SK-N-SH (cell line): ENCODE results near the gene GRIP1. TPM values are rescaled to one million over a fixed set of nuclear protein-coding genes. Genes with fewer than 3 reads are reported as not detected.

Experiments used
- CTCF ChIA-PET: fragments of 300-600, 350-600 bp; formaldehyde crosslinking; extraction: SDS; loops from one replicate; lab custom pipeline; 2021; lab: Yijun Ruan, JAX
- POLR2A ChIA-PET: fragments of 350-600 bp; sonication (Branson Sonifier 250); formaldehyde crosslinking; extraction: SDS; loops from one replicate; lab custom pipeline; 2020; ENCODE audit warnings: antibody characterized with exemption, inconsistent platforms; lab: Yijun Ruan, JAX
- DNase-seq: peaks from one replicate; pipeline ENCODE4 v3.0.0; 2012
- H2AFZ ChIP-seq: fragments of 200-600 bp; sonication (generic); 2 replicates; pipeline ENCODE4 v1.8.1; 2016; ENCODE audit warnings: antibody characterized with exemption, mild to moderate bottlenecking, low read depth
- H3F3A ChIP-seq: fragments of 200-600 bp; sonication (generic); replicated peaks from 2 replicates; pipeline ENCODE3; 2016; ENCODE audit warnings: antibody characterized with exemption, mild to moderate bottlenecking; ENCODE audit not compliant: insufficient read depth
- H3K27ac ChIP-seq, 2 experiments: fragments of 200-500 bp in 1 of 2; fragments of 200-600 bp in 1 of 2; sonication (Bioruptor generic) in 1 of 2; sonication (generic), shearing (Covaris generic) in 1 of 2; 2 replicates each; pipeline versions ENCODE4 v1.5.1 to v1.6.1; 2014 to 2016; ENCODE audit warnings: low read depth in 2 of 2, inconsistent platforms in 1 of 2, low read length in 1 of 2, mild to moderate bottlenecking in 1 of 2, mixed read lengths in 1 of 2
- H3K27me3 ChIP-seq: fragments of 200-600 bp; sonication (generic), shearing (Covaris generic); 2 replicates; pipeline ENCODE4 v1.6.1; 2016; ENCODE audit warnings: mixed run types; ENCODE audit not compliant: insufficient read depth
- H3K36me3 ChIP-seq, 2 experiments: fragments of 200-500 bp in 1 of 2; fragments of 200-600 bp in 1 of 2; sonication (Bioruptor generic) in 1 of 2; sonication (generic) in 1 of 2; replicated peaks in 1 of 2; 2 replicates each; pipeline versions ENCODE3 to v1.5.1; 2014 to 2016; ENCODE audit warnings: low read length in 1 of 2, mild to moderate bottlenecking in 1 of 2; ENCODE audit not compliant: insufficient read depth in 2 of 2, control insufficient read depth in 1 of 2
- H3K4me1 ChIP-seq, 2 experiments: fragments of 200-500 bp in 1 of 2; fragments of 200-600 bp in 1 of 2; sonication (Bioruptor generic) in 1 of 2; sonication (generic), shearing (Covaris generic) in 1 of 2; 2 replicates each; pipeline versions ENCODE4 v1.5.1 to v1.6.1; 2014 to 2016; ENCODE audit warnings: low read depth in 1 of 2, low read length in 1 of 2, mixed run types in 1 of 2; ENCODE audit not compliant: insufficient read depth in 2 of 2, control insufficient read depth in 1 of 2
- H3K4me2 ChIP-seq: fragments of 200-600 bp; sonication (generic), shearing (Covaris generic); 2 replicates; pipeline ENCODE4 v1.6.1; 2017; ENCODE audit warnings: mixed run types
- H3K4me3 ChIP-seq, 2 experiments: fragments of 200-500 bp in 1 of 2; fragments of 200-600 bp in 1 of 2; sonication (Bioruptor generic) in 1 of 2; sonication (generic), shearing (Covaris generic) in 1 of 2; 2 replicates each; pipeline versions ENCODE4 v1.5.1 to v1.8.1; 2014 to 2016; ENCODE audit warnings: low read depth in 2 of 2, inconsistent platforms in 1 of 2, low read length in 1 of 2, mild to moderate bottlenecking in 1 of 2, mixed read lengths in 1 of 2, moderate library complexity in 1 of 2
- H3K79me2 ChIP-seq: fragments of 200-600 bp; sonication (generic); 2 replicates; pipeline ENCODE4 v1.8.1; 2017; ENCODE audit warnings: mild to moderate bottlenecking; ENCODE audit not compliant: insufficient read depth
- H3K9ac ChIP-seq: fragments of 200-600 bp; sonication (generic); 2 replicates; pipeline ENCODE4 v1.6.1; 2017; ENCODE audit warnings: mixed run types
- H3K9me2 ChIP-seq: fragments of 200-600 bp; sonication (generic); 2 replicates; pipeline ENCODE4 v1.6.1; 2017; ENCODE audit warnings: mixed run types
- H3K9me3 ChIP-seq: fragments of 200-600 bp; sonication (generic); 2 replicates; pipeline ENCODE4 v1.6.1; 2017; ENCODE audit warnings: mixed run types, mild to moderate bottlenecking, moderate library complexity
- H4K20me1 ChIP-seq: fragments of 200-600 bp; sonication (generic); 2 replicates; pipeline ENCODE4 v1.6.1; 2017; ENCODE audit warnings: mild to moderate bottlenecking, mixed run types; ENCODE audit not compliant: insufficient read depth
- CHD2 ChIP-seq: fragments of 150-350 bp; IDR thresholded peaks from 2 replicates; pipeline ENCODE4 v1.6.1; 2018; ENCODE audit warnings: low read length; ENCODE audit not compliant: partially characterized antibody
- ELF1 ChIP-seq: IDR thresholded peaks from 2 replicates; pipeline ENCODE4 v1.4.0; 2012
- EP300 ChIP-seq, 2 experiments: IDR thresholded peaks; 2 replicates each; pipeline versions ENCODE4 v1.4.0 to v1.6.1; 2012; ENCODE audit warnings: borderline replicate concordance in 1 of 2, low read depth in 1 of 2, low read length in 1 of 2
- EZH2phosphoT487 ChIP-seq: fragments of 200-600 bp; sonication (generic); IDR thresholded peaks from 2 replicates; pipeline ENCODE4 v1.6.1; 2017; ENCODE audit warnings: low read depth, mixed run types, mild to moderate bottlenecking, antibody characterized with exemption, moderate library complexity, borderline replicate concordance
- FOSL2 ChIP-seq: IDR thresholded peaks from 2 replicates; pipeline ENCODE4 v1.4.0; 2012; ENCODE audit warnings: low read depth, mild to moderate bottlenecking, moderate library complexity, borderline replicate concordance
- FOXM1 ChIP-seq: IDR thresholded peaks from 2 replicates; pipeline ENCODE4 v1.4.0; 2012; ENCODE audit warnings: low read depth, mild to moderate bottlenecking
- GABPA ChIP-seq: IDR thresholded peaks from 2 replicates; pipeline ENCODE4 v1.4.0; 2012; ENCODE audit warnings: low read depth, mild to moderate bottlenecking
- JUND ChIP-seq: IDR thresholded peaks from 2 replicates; pipeline ENCODE4 v1.4.0; 2012
- NFIC ChIP-seq: IDR thresholded peaks from 2 replicates; pipeline ENCODE4 v1.4.0; 2012; ENCODE audit warnings: borderline replicate concordance
- NRF1 ChIP-seq: IDR thresholded peaks from 2 replicates; pipeline ENCODE4 v1.6.1; 2012; ENCODE audit warnings: low read depth, mild to moderate bottlenecking, low read length
- RAD21 ChIP-seq: IDR thresholded peaks from 2 replicates; pipeline ENCODE4 v1.6.1; 2012; ENCODE audit warnings: mild to moderate bottlenecking, low read length
- TAF1 ChIP-seq: IDR thresholded peaks from 2 replicates; pipeline ENCODE4 v1.6.1; 2012; ENCODE audit warnings: low read depth, mild to moderate bottlenecking, low read length, moderate library complexity, borderline replicate concordance
- USF1 ChIP-seq: IDR thresholded peaks from 2 replicates; pipeline ENCODE4 v1.4.0; 2012; ENCODE audit warnings: low read depth, borderline replicate concordance
- YY1 ChIP-seq: IDR thresholded peaks from 2 replicates; pipeline ENCODE4 v1.4.0; 2012; ENCODE audit warnings: low read depth, mild to moderate bottlenecking
- polyA plus RNA-seq, 3 experiments: library from polyadenylated mRNA; depleted of rRNA; stranded (reverse); fragments of >200 nt; gene quantifications; 2 replicates each; pipeline ENCODE4 v1.2.3, GENCODE V29; 2012
- TF ChIP-seq, protein P1 (sequence below): fragments of 150-350 bp; IDR thresholded peaks from 2 replicates; pipeline ENCODE4 v1.6.1; 2017; ENCODE audit warnings: antibody characterized with exemption, low read length, low read depth, borderline replicate concordance
- TF ChIP-seq, protein P2 (sequence below): IDR thresholded peaks from 2 replicates; pipeline ENCODE4; 2012
- TF ChIP-seq, protein P3 (sequence below): IDR thresholded peaks from 2 replicates; pipeline ENCODE4 v1.4.0; 2012; ENCODE audit warnings: low read depth, borderline replicate concordance
- TF ChIP-seq, protein P4 (sequence below): fragments of 150-350 bp; IDR thresholded peaks from 2 replicates; pipeline ENCODE4 v1.6.1; 2016; ENCODE audit warnings: mild to moderate bottlenecking, low read depth, low read length
- TF ChIP-seq, protein P5 (sequence below): IDR thresholded peaks from 2 replicates; pipeline ENCODE4 v1.4.0; 2012; ENCODE audit warnings: low read depth

Gene GRIP1
- polyA plus RNA-seq, 1 of the 3 experiments (the other 2 are of a cell fraction): 0.07 TPM

- TF ChIP-seq, protein P1, sequence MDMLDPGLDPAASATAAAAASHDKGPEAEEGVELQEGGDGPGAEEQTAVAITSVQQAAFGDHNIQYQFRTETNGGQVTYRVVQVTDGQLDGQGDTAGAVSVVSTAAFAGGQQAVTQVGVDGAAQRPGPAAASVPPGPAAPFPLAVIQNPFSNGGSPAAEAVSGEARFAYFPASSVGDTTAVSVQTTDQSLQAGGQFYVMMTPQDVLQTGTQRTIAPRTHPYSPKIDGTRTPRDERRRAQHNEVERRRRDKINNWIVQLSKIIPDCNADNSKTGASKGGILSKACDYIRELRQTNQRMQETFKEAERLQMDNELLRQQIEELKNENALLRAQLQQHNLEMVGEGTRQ: no peak
- TF ChIP-seq EZH2phosphoT487: no peak
- TF ChIP-seq, protein P2, sequence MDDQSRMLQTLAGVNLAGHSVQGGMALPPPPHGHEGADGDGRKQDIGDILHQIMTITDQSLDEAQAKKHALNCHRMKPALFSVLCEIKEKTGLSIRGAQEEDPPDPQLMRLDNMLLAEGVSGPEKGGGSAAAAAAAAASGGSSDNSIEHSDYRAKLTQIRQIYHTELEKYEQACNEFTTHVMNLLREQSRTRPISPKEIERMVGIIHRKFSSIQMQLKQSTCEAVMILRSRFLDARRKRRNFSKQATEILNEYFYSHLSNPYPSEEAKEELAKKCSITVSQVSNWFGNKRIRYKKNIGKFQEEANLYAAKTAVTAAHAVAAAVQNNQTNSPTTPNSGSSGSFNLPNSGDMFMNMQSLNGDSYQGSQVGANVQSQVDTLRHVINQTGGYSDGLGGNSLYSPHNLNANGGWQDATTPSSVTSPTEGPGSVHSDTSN: no peak
- TF ChIP-seq USF1: no peak
- TF ChIP-seq, protein P3, sequence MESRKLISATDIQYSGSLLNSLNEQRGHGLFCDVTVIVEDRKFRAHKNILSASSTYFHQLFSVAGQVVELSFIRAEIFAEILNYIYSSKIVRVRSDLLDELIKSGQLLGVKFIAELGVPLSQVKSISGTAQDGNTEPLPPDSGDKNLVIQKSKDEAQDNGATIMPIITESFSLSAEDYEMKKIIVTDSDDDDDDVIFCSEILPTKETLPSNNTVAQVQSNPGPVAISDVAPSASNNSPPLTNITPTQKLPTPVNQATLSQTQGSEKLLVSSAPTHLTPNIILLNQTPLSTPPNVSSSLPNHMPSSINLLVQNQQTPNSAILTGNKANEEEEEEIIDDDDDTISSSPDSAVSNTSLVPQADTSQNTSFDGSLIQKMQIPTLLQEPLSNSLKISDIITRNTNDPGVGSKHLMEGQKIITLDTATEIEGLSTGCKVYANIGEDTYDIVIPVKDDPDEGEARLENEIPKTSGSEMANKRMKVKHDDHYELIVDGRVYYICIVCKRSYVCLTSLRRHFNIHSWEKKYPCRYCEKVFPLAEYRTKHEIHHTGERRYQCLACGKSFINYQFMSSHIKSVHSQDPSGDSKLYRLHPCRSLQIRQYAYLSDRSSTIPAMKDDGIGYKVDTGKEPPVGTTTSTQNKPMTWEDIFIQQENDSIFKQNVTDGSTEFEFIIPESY: no peak
- TF ChIP-seq, all 33 proteins: peak for 0
Observed at GRCh38 chr12:66612090-66612775, 66.6 kb downstream of the GRIP1 start (continued).

DNA sequence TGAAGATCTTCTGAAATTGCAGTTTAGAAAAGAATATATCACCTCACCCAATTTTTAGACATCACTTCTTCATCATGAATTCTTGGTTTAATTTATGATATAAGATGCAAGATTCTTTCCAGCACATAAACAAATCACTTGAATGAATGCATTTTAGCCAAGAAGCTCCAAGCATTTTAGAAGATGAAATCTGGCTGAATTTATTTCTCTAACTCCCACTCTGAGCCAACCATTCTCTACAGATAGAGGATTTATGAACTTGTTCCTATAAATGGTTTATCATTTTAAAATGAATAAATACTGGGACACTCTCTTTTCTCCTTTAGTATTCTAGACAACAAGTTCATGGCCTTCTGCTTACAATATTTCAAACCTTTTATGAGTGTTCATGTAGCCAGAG is 71.7 kb downstream of the GRIP1 start:
- H4K20me1 ChIP-seq: no peaks in the 10 kb centered on the region
- H3K27me3 ChIP-seq: no peaks in the 10 kb centered on the region
- ChIA-PET CTCF (no interaction called here), POLR2A (no interaction called here)
- H3K4me3 ChIP-seq: no peak overlapping the region
- H3K9me2 ChIP-seq: no peaks in the 10 kb centered on the region
- no peak for TF ChIP-seq NRF1
- TF ChIP-seq RAD21: no peak
- TF ChIP-seq, protein P4, sequence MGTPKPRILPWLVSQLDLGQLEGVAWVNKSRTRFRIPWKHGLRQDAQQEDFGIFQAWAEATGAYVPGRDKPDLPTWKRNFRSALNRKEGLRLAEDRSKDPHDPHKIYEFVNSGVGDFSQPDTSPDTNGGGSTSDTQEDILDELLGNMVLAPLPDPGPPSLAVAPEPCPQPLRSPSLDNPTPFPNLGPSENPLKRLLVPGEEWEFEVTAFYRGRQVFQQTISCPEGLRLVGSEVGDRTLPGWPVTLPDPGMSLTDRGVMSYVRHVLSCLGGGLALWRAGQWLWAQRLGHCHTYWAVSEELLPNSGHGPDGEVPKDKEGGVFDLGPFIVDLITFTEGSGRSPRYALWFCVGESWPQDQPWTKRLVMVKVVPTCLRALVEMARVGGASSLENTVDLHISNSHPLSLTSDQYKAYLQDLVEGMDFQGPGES: no peak
- no peak for TF ChIP-seq GABPA
- no peak for TF ChIP-seq FOSL2
- no peak for TF ChIP-seq JUND
- no peak for TF ChIP-seq CHD2
- TF ChIP-seq EZH2phosphoT487: no peak
- no peak for TF ChIP-seq ELF1
- no peak for TF ChIP-seq TAF1
- TF ChIP-seq NFIC: no peak
- TF ChIP-seq, protein P2: no peak
- no peak for TF ChIP-seq FOXM1
- no peak for TF ChIP-seq YY1
- TF ChIP-seq EP300 (IDR thresholded peaks at IDR 0.05; ENCODE audit: borderline replicate concordance in 1 of 2, low read depth in 1 of 2, low read length in 1 of 2): no peak
- TF ChIP-seq, protein P5, sequence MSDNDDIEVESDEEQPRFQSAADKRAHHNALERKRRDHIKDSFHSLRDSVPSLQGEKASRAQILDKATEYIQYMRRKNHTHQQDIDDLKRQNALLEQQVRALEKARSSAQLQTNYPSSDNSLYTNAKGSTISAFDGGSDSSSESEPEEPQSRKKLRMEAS: no peak
- no peak overlapping the region for H3K4me2 ChIP-seq
- H2AFZ ChIP-seq: no peak overlapping the region
- H3K4me1 ChIP-seq: peaks cover 0 to 2% of the 10 kb centered on the region in 2 experiments; a peak in 1 of 4 replicates
- no peak overlapping the region for H3K27ac ChIP-seq
- no peak for DNase-seq
- H3K9me3 ChIP-seq: no peaks in the 10 kb centered on the region
- no peaks in the 10 kb centered on the region for H3F3A ChIP-seq
- H3K79me2 ChIP-seq: no peaks in the 10 kb centered on the region
- no peaks in the 10 kb centered on the region for H3K36me3 ChIP-seq
- H3K9ac ChIP-seq: no peak overlapping the region
